RWPE2 (cell line): ENCODE data around the gene NRAP.
A peak's percentile ranks its signal among the peaks of the same experiment; 100 is the strongest.

Experiments
- ATAC-seq: fragments of 200-7000 bp; cut with Tn5 transposase; 3 replicates; pipeline ENCODE4 v1.9.1; 2021; ENCODE audit warnings: low read depth
- DNase-seq: peaks from one replicate; pipeline ENCODE4 v3.0.0-alpha.2; 2020; ENCODE audit warnings: low spot score
- H3K27ac ChIP-seq: fragments of 450-650 bp; 2 replicates; pipeline ENCODE4 v1.5.1; 2017; ENCODE audit warnings: mild to moderate bottlenecking; ENCODE audit not compliant: poor library complexity, severe bottlenecking
- H3K27me3 ChIP-seq: fragments of 250-450 bp; sonication (Bioruptor Pico); 2 replicates; pipeline ENCODE4 v1.5.1; 2021; ENCODE audit warnings: mild to moderate bottlenecking, moderate library complexity; ENCODE audit not compliant: insufficient read depth, poor library complexity, severe bottlenecking
- H3K36me3 ChIP-seq: fragments of 250-450 bp; sonication (Bioruptor Pico); 2 replicates; pipeline ENCODE4 v1.5.1; 2020; ENCODE audit warnings: low read depth, mild to moderate bottlenecking, moderate library complexity
- H3K4me1 ChIP-seq: fragments of 250-450 bp; sonication (Bioruptor Pico); 2 replicates; pipeline ENCODE4 v1.5.1; 2021; ENCODE audit warnings: mild to moderate bottlenecking, moderate library complexity; ENCODE audit not compliant: insufficient read depth, poor library complexity, severe bottlenecking
- H3K4me3 ChIP-seq: fragments of 250-450 bp; sonication (Bioruptor Pico); 2 replicates; pipeline ENCODE4 v1.5.1; 2021; ENCODE audit warnings: mild to moderate bottlenecking, moderate library complexity; ENCODE audit not compliant: severe bottlenecking
- H3K9me3 ChIP-seq: fragments of 250-450 bp; sonication (Bioruptor Pico); 2 replicates; pipeline ENCODE4 v1.5.1; 2021; ENCODE audit warnings: mild to moderate bottlenecking, moderate library complexity; ENCODE audit not compliant: severe bottlenecking
- TF ChIP-seq, protein P1 (sequence below): fragments of 450-650 bp; IDR thresholded peaks from one replicate; pipeline ENCODE4 v1.5.1; 2017; ENCODE audit warnings: mild to moderate bottlenecking, moderate library complexity; ENCODE audit not compliant: poor library complexity, severe bottlenecking

The NRAP gene

GRCh38 chr10:113666682-113667252, 2.9 kb upstream of the NRAP start:
- DNase-seq = no peak
- Histone ChIP-seq H3K9me3 (peaks cover 6% of the 10 kb centered on the region), H3K4me3 (no peak overlapping the region), H3K27ac (no peak overlapping the region), H3K4me1 (peaks cover 3% of the 10 kb centered on the region), H3K36me3 (no peaks in the 10 kb centered on the region), H3K27me3 (no peaks in the 10 kb centered on the region)
- ATAC-seq = no peak
- TF ChIP-seq, protein P1, sequence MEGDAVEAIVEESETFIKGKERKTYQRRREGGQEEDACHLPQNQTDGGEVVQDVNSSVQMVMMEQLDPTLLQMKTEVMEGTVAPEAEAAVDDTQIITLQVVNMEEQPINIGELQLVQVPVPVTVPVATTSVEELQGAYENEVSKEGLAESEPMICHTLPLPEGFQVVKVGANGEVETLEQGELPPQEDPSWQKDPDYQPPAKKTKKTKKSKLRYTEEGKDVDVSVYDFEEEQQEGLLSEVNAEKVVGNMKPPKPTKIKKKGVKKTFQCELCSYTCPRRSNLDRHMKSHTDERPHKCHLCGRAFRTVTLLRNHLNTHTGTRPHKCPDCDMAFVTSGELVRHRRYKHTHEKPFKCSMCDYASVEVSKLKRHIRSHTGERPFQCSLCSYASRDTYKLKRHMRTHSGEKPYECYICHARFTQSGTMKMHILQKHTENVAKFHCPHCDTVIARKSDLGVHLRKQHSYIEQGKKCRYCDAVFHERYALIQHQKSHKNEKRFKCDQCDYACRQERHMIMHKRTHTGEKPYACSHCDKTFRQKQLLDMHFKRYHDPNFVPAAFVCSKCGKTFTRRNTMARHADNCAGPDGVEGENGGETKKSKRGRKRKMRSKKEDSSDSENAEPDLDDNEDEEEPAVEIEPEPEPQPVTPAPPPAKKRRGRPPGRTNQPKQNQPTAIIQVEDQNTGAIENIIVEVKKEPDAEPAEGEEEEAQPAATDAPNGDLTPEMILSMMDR = no peak

DNA sequence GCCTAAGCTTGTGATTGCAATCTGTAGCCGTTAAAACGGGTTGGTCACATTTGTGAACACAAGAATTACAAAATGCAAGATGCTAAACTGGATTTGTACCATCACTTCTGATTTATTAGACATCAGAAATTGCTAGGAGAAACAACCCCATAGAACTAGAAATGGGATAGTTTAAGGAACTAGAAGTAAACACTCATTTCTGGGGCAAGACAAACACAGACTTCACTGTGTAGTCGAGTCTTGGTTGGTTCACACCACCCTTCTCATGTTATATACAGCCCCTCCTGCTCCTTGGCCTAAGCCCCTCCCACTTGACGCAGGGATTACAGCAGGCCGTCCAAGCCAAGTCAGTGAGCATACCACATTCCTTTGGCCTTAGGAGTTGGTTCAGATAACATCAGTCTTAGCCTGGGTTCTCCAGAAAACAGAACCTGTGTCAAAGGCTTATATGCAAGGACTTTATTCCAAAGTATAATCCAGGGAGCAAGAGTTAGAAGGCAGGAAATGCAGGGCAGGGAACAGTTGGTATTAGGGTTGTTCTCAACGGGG, 2.0 kb upstream of the NRAP start:
- DNase-seq (no peak), ATAC-seq (peak; percentile 99)
- H3K27me3 ChIP-seq = no peaks in the 10 kb centered on the region
- peaks cover 6% of the 10 kb centered on the region for H3K9me3 ChIP-seq
- H3K4me3 ChIP-seq = no peak overlapping the region
- H3K4me1 ChIP-seq = peaks cover 3% of the 10 kb centered on the region
- no peak overlapping the region for H3K27ac ChIP-seq
- TF ChIP-seq, protein P1 = no peak
- no peaks in the 10 kb centered on the region for H3K36me3 ChIP-seq

DNA sequence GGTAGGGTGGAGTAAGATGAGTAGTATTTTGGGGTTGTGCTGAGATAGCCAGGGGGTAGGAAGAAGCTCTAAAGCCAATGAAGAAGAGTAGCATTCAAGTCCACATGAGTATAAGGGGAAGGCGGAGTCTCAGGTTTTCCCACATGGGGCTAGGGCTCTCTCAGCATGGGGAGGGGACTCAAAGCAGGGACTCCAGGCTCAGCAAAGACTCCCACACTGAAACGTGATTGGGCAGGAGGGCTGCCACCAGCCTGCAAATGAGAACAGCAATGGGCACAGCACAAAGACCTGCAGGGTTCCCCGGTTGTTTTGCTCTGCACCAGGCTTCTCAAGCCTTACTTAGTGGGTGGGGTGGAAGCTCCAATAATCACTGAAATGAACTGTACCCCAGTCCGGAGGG, 1.5 kb upstream of the NRAP start:
- Histone ChIP-seq H3K27me3 (no peaks in the 10 kb centered on the region), H3K9me3 (peaks cover 1% of the 10 kb centered on the region), H3K4me3 (no peak overlapping the region), H3K27ac (no peak overlapping the region), H3K4me1 (peaks cover 3% of the 10 kb centered on the region), H3K36me3 (no peaks in the 10 kb centered on the region)
- TF ChIP-seq, protein P1 = no peak
- ATAC-seq (no peak), DNase-seq (no peak)

DNA sequence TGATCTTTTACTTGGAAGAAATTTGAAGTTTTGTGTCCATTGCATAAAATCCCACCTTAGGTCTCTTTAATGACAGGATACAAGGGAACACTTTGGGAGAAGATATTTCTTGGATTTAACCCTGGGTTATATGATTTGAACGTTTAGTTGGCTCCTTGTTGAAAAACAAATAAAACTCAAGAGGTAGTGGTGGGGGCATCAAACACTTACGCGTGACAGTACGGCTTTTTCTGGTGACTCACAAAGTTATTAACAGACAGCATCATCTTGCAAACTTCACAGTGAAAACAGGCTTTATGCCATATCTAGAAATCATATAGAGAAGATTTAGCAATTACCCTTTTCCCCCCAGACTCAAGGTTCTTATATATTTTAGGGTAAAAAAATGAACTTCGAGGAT, 699 bp downstream of the NRAP start:
- Histone ChIP-seq H3K27ac (no peak overlapping the region), H3K27me3 (no peaks in the 10 kb centered on the region), H3K4me1 (peaks cover 3% of the 10 kb centered on the region), H3K9me3 (no peaks in the 10 kb centered on the region), H3K36me3 (no peaks in the 10 kb centered on the region), H3K4me3 (no peak overlapping the region)
- DNase-seq (no peak), ATAC-seq (no peak)
- TF ChIP-seq, protein P1 = no peak

DNA sequence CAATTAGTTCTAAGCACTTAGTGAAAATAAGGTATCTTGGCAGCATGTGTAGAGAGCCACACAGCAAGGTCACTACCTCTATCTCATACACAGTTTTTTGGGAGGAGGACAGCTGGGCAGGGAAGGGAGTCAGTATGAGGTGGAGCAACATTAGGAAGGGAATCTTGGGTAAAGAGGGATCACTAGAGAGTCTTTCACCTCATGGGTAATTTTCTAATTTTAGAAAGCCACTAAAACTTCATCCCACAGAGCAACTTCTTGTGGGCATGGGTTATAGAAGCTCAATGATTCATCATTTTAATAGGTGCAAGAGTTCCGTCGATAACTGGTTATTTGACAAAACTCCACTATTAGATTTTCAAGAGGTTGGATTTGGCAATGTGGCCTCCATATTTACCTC, 2.5 kb downstream of the NRAP start:
- Histone ChIP-seq H3K27me3 (no peaks in the 10 kb centered on the region), H3K9me3 (no peaks in the 10 kb centered on the region), H3K27ac (no peak overlapping the region), H3K4me1 (no peaks in the 10 kb centered on the region), H3K4me3 (no peak overlapping the region), H3K36me3 (no peaks in the 10 kb centered on the region)
- no peak for DNase-seq
- TF ChIP-seq, protein P1 = no peak
- no peak for ATAC-seq
